PFSK-1 (cell line): ENCODE results near the gene DNM3.

Experiments
- POLR2AphosphoS5 ChIP-seq: IDR thresholded peaks from 2 replicates; pipeline ENCODE4 v1.6.1; 2012; ENCODE audit warnings: low read depth, mild to moderate bottlenecking, control low read depth, low read length, moderate library complexity
- TAF1 ChIP-seq: IDR thresholded peaks from 2 replicates; pipeline ENCODE4 v1.6.1; 2012; ENCODE audit warnings: low read length, control low read depth, borderline replicate concordance; ENCODE audit not compliant: insufficient read depth

- TF ChIP-seq POLR2AphosphoS5, result no peak
- no peak for TF ChIP-seq TAF1
These were observed 373.7 kb downstream of the DNM3 start for GRCh38 chr1:172215006-172215405.
